ENCODE data around the gene SSH2. TPM values are rescaled to one million over a fixed set of nuclear protein-coding genes. Genes with fewer than 3 reads are reported as not detected.

SSH2 gene
- total and polyA plus RNA-seq, 9 of the 15 experiments (the other 6 are each of a cell fraction or from before 2014, with no cell fraction given), result 3.9 to 16.1 (median 10.2) TPM

GRCh38 chr17:29707212-29707571 lies 222.8 kb downstream of the SSH2 start (continued):
- TF ChIP-seq CEBPG (CRISPR knock-in tag; IDR thresholded peaks at IDR 0.05) (no peak), CEBPG (tag; conservative IDR thresholded peaks at IDR 0.05 in 1 of 2, IDR thresholded peaks at IDR 0.05 in 1 of 2) (no peak)

GRCh38 chr17:29706045-29706431 lies 224.0 kb downstream of the SSH2 start:
- Histone ChIP-seq H3K9me3 (replicated peaks; ENCODE audit: control insufficient read depth, insufficient read depth, low read depth, low read length) (no peaks in the 10 kb centered on the region), H3K36me3 (ENCODE audit: control insufficient read depth, insufficient read depth, low read length) (no peaks in the 10 kb centered on the region; the same call in 2 of the 3 replicates), H3K27me3 (ENCODE audit: control insufficient read depth in 2 of 2, insufficient read depth in 2 of 2, low read length in 2 of 2) (no peaks in the 10 kb centered on the region), H2AFZ (ENCODE audit: low read depth, low read length) (0 out of 2 replicates have a peak overlapping the region, but pooled peaks have one; percentile 73), H4K20me1 (replicated peaks; ENCODE audit: control insufficient read depth, insufficient read depth, low read length) (no peaks in the 10 kb centered on the region), H3K9ac (ENCODE audit: insufficient read depth in 1 of 2, low read depth in 2 of 2, low read length in 2 of 2) (peak overlapping the region in 1 of 2 experiments; percentile 74; a peak in 1 of 4 replicates), H3K79me2 (ENCODE audit: control insufficient read depth, insufficient read depth, low read length) (no peaks in the 10 kb centered on the region; the same call in 2 of the 3 replicates), H3K4me2 (ENCODE audit: insufficient read depth, low read length) (peak overlapping the region; percentile 65), H3K9me1 (ENCODE audit: control insufficient read depth, insufficient read depth, low read length) (no peaks in the 10 kb centered on the region), H3K27ac (ENCODE audit: extremely low read depth, low read depth, low read length) (peak overlapping the region; percentile 85), H3K4me3 (no peak overlapping the region), H3K4me1 (replicated peaks in 1 of 2; ENCODE audit: control insufficient read depth in 2 of 2, insufficient read depth in 2 of 2, low read length in 2 of 2) (peaks cover 0 to 31% of the 10 kb centered on the region in 2 experiments; a peak in 3 of 5 replicates)
- POLR2A ChIA-PET, result interaction anchor here (0.7 to 1.3 kb wide), 2 partner anchors 12 to 18 kb away, joined by 3 read pairs; no protein-coding TSS in a partner anchor
- in situ Hi-C loops (cut with MboI), result no loop called here
- TF ChIP-seq MAZ (CRISPR knock-in tag; conservative IDR thresholded peaks at IDR 0.05 in 1 of 2, IDR thresholded peaks at IDR 0.05 in 1 of 2) (0 out of 4 replicates have a peak, but pooled peaks of 1 of the 2 experiments have one; percentile 1), BRF1 (IDR thresholded peaks at IDR 0.05; ENCODE audit: borderline replicate concordance, extremely low read depth, insufficient read length) (no peak)
- DNase-seq (ENCODE audit: extremely low read depth in 1 of 4, low spot score in 3 of 4) (no peak), ATAC-seq (no peak), FAIRE-seq (no peak)
- BruUV-seq (replicated peaks), result no TSS peak
- intact Hi-C loops (cut with micrococcal nuclease), result no loop called here
- CTCF ChIA-PET (ENCODE audit: low intra/inter-chr PET ratio), result no interaction called here
